SH-SY5Y (cell line): ENCODE results near the gene GRIK3.
A peak's percentile ranks its signal among the peaks of the same experiment; 100 is the strongest.

Experiments used
- GATA2 ChIP-seq: IDR thresholded peaks from 2 replicates; pipeline ENCODE4 v1.6.1; 2011; ENCODE audit warnings: mild to moderate bottlenecking, low read depth, low read length
- GATA3 ChIP-seq: IDR thresholded peaks from 2 replicates; pipeline ENCODE4 v1.6.1; 2011; ENCODE audit warnings: low read depth, mild to moderate bottlenecking, low read length, moderate library complexity

The GRIK3 gene

DNA sequence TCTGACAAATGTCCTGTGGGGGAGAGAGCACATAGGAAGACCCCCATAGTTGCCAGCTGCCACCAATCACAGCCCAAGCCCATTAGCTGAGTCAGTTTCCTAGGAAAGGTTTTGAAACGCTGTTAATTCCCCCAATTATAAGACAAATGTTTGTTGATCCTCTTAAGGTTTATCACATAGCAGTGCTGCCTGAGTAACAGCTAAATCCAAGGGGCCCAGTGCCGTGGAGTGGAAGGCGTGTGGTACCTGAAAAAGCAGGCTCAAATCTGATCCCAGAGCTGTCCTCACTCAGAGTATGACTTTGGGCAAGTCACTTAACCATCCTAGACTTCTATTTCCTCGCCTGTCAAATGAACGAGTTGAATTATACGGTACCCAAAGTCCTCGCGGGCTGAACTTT is 69.5 kb downstream of the GRIK3 start:
- no peak for TF ChIP-seq GATA2
- no peak for TF ChIP-seq GATA3

GRCh38 chr1:36963006-36963405 is 71.3 kb downstream of the GRIK3 start:
- no peak for TF ChIP-seq GATA3
- no peak for TF ChIP-seq GATA2

DNA sequence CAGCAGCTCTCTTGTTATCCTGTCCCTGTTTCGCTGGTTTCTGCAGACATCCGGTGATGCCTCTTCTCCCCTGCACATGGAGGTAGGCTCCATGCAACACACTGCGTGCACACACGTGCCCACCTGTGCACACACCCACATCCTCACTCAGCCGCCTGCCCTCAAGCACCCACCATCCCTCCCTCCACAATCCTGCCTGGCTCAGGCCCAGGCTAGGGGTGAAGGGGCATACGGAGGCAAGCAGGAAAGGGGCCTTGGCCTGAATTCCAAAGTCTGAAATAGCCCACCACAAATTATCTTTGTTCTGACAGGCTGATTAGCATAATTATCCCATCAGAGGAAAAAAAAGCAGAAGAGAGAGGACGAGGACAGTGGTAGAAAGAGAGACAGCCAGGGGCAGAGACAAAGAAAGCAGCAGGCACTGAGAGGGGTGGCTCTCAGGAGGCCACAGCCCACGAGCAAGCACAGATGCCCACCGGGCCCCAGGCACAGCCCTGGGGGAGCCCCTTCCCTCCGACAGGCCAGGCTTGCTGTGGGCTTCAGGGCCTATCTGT is 73.2 kb downstream of the GRIK3 start:
- TF ChIP-seq GATA2 (no peak), GATA3 (no peak)

DNA sequence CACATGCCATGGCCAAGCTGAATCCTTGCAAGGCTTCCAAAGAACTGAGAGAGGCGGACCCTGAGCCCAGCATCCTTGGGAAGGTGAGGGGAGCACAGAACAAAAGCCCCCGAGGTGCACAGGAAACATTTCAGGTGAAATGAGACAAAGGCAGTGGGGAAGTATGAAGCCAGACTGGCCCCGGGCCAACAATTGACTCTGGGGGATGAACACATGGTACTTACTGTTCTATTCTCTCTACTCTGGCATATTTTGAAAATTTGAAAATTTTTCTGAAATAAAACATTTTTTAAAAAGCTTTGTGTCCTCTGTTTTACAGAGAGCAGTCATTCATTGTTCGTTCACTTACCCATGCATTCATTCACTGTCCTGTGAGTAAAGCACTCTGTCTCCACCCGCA is 77.7 kb downstream of the GRIK3 start:
- TF ChIP-seq GATA3 (no peak), GATA2 (no peak)

DNA sequence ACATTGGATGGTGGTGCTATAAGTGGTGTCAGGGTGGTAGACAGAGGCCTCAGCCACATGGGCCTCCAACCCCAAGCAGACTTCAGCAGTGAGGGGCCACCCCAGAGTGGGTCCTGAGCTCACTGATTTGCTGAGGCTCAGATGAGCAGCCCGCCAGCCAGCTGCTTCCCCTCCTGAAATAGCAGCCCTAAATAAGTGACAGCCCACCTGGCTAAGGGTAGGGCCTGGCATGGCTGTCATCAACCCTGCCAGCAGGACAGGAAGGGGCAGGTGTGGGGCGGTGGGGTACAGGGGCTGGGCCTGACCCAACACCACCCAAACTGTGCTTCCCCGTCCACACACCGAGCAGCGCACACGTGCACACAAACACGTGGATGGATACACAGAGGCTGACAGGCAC is 79.3 kb downstream of the GRIK3 start:
- TF ChIP-seq GATA2 (no peak), GATA3 (no peak)

DNA sequence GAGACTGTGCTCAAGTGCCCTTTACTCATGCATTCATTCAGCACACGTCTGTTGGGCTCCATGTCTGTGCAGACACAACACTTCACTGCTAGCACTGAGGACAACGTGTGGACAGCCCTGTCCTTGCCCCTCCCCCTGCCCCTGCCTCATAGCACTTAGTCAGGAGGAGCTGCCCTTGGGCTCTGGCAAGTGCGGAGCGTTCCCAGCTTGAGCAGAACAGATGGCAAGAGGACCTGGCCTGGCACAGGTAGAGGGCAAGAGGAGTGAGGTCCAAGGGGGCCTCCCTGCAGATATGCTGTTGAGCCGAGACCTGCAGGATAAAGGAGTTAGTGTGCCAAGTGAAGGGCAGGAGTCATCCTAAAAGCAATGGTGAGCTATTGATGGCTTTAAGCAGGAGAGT is 81.3 kb downstream of the GRIK3 start:
- TF ChIP-seq GATA2 (no peak), GATA3 (no peak)

DNA sequence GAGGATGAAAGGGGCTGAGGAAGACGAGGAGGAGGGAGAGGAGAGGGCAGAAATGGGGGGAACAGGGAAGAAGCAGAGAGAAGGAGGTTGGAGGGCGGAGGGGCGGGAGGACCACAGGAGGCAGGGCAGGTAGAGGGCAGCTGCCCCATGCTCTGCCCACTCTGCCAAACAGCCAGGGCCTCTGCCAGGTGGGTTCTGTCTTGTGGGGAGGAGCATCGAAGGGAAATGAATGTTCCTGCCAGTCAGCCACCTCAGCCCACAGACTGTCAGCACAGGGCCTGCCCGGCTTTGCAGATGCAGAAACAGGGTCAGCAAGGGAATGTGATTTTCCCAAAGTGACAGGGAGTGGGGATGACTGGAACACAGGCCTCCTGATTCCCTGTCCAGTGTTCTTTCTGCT is 82.6 kb downstream of the GRIK3 start:
- TF ChIP-seq GATA3 (no peak), GATA2 (no peak)

DNA sequence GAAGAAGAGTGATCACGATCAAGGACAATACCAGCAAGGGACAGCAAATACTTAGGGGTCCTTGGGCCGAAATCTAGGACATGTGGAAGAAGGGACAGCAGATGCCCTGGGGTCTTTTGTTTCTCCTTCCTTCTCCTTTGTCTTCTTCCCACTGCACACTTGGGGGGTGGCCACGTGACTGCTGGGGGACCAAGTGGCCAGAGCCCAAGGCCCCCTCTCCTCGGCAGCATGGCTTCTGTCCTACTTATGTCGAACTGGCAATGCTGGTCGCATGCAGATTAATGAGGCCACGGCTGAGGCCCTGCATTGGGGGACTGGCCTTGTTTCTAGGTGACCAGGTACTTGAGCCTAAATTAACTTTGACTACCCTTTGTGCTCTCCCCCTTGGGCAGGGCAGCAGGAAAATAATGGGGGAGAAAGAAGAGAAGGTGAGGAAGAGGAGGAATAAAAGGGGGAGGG is 83.0 kb downstream of the GRIK3 start:
- TF ChIP-seq GATA2 = no peak
- TF ChIP-seq GATA3 = no peak

DNA sequence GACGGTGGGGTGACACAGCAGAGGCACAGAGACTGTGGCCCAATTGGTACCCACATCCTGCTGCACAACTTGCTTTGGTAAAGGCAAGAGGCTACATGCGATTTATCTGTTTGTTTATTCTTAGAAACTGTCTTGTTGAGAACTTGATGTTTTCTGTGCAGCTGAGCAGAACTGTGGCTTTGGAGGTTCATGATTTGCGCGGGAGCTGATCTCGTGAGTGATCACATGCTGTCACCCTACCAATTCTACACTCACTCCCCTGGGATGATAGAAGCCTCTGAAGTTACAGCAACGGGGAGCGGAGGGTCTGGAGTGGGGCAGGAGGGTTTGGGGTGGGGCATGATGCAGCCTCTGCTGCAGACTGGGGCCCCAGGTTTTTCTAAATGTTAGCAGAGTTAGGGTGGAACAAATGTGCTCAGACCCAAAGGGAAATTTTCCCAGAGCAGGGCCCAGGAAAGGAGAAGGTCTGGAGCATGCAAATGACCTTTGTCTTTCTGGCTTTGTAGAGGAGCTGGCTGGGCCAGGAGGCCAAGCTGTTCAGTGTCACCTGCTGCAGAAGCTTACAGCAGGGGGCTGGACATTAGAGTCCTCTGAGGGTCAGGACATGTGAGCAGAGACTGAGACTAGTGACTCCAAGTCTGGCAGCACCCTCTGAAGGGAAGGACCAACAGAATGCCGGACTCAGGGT is 83.6 kb downstream of the GRIK3 start:
- no peak for TF ChIP-seq GATA2
- TF ChIP-seq GATA3 = no peak

- TF ChIP-seq GATA3 (no peak), GATA2 (no peak)
Observed at GRCh38 chr1:36948606-36949005, 85.7 kb downstream of the GRIK3 start.

- TF ChIP-seq GATA3 = no peak
- TF ChIP-seq GATA2 = no peak
Observed at GRCh38 chr1:36948147-36948546, 86.2 kb downstream of the GRIK3 start.

DNA sequence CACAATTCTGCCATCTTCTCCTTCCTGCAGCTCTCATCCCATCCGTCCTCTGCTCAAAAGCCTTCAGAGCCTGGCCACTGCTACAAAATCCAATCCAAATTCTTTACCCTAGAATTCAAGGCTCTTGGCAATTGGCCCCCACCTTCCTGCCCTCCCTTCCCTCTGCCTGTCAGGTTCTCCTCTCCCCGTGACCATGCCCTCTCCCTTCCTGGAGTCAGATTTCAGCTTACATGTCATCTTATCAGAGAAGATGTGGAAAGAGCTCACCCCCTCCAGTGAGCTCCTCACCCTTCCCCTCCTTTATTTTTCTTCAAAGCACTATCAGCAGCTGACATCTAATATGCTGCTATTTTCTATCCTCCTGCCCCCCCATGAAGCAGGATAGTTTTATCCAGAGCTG is 86.9 kb downstream of the GRIK3 start:
- TF ChIP-seq GATA2 (no peak), GATA3 (no peak)

GRCh38 chr1:36944883-36945282 is 89.4 kb downstream of the GRIK3 start:
- TF ChIP-seq GATA2 = no peak

DNA sequence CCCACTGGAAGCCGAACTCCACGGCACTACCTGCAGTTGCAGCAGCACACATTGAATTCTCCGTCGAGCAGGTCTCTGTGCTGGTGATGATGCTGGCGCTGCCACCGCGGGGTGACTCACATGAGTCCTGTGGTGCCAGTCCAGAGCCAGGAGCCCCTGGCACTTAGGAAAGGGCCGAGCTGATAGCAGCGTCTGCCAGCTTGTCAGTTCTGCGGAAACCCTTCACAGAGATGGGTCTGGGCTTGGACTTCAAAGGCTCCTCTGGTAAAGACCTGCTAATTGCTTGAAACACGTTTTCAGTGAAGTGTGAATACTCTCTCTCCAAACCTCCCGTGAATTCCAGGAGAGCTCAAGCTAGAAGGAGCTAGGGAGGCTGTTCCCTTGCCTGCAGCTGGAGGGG is 92.2 kb downstream of the GRIK3 start:
- TF ChIP-seq GATA2 (no peak), GATA3 (no peak)

DNA sequence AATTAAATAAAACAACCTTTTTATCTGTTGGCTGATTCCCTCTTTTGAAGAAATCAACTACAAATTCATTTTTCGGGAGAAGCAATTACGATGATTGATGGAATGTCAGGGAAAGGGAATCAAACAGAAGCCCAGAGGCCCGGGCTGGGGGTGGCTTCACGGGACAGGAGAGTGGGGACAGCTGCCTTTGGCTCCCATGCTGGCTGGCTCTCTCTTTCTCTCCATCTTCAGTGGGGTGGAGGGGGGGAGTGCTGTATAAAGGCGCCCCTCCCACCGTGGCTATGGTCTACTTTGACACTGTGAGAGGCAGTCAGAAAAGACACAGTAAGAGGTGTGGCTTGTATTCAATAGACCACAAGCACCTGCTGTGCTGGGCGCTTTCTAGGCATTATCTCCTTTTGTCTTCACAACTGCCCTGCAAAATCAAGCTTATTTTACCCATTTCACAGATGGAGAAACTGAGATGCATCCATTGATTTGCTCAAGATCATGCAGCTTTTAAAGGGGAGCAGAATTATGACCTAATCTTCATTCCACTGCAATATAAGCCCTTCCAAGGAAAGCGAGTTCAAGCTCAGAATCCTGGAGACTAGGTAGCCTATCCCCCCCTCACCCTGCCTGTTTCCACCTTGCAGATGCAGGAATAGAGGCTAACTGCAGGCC is 92.9 kb downstream of the GRIK3 start:
- TF ChIP-seq GATA3 (no peak), GATA2 (peak; percentile 48)

DNA sequence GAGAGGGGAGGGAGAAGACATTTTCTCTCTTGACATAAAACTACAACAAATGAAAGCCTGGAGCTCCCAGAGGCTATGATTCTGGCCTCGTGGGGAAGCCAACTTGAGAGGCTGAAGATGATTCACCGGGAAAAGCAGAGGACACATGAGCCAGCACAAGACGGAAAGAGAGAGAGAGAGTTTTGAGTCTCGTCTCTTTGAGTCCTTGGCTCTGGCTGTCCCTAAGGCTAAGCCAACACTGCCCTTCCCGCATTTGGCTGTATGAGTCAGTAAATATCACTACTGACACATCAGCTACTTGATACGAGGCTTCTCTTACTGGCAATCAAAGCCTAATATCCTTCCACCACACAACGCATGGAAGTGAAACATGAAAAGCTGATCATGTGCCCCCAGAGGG is 95.5 kb downstream of the GRIK3 start:
- TF ChIP-seq GATA3 (no peak), GATA2 (no peak)
